Esophagus squamous epithelium (tissue), 5 donors: ENCODE measurements around the gene STK17B. TPM values are rescaled to one million over a fixed set of nuclear protein-coding genes. Genes with fewer than 3 reads are reported as not detected.

Experiments used
- DNase-seq: peaks from one replicate; lab custom pipeline; 2025; lab: John Stamatoyannopoulos, UW
- H3K27ac ChIP-seq, 4 donors: fragments of 200-600 bp; sonication (generic); one replicate each; pipeline ENCODE4 v1.5.1; 2016 to 2019; ENCODE audit warnings: mild to moderate bottlenecking in 1 of 4
- H3K27me3 ChIP-seq, 4 donors: fragments of 200-600 bp; sonication (generic); 1 replicate in 3 of 4; 2 replicates in 1 of 4; pipeline versions ENCODE4 v1.5.1 to v1.6.0; 2017 to 2021; ENCODE audit warnings: antibody characterized with exemption in 1 of 4
- H3K36me3 ChIP-seq, 3 donors: fragments of 200-600 bp; sonication (generic); one replicate each; pipeline ENCODE4 v1.5.1; 2016 to 2019
- H3K4me1 ChIP-seq, 3 donors: fragments of 200-600 bp; sonication (generic); one replicate each; pipeline ENCODE4 v1.5.1; 2017 to 2019
- H3K4me3 ChIP-seq, 4 donors: fragments of 200-600 bp; sonication (generic); 1 replicate in 3 of 4; 2 replicates in 1 of 4; pipeline ENCODE4 v1.5.1; 2016 to 2019; ENCODE audit warnings: mild to moderate bottlenecking in 2 of 4, moderate library complexity in 1 of 4
- H3K9me3 ChIP-seq, 3 donors: fragments of 200-600 bp; sonication (generic); one replicate each; pipeline ENCODE4 v1.5.1; 2016 to 2019
- POLR2A ChIP-seq, 4 donors: fragments of 450-650 bp; IDR thresholded peaks; one replicate each; pipeline ENCODE4 v1.6.1; 2017; ENCODE audit warnings: antibody characterized with exemption in 4 of 4, mild to moderate bottlenecking in 4 of 4, moderate library complexity in 3 of 4
- WGBS, 2 donors: methylation state at CpG; one replicate each; pipeline ENCODE4 v1.1.5; 2018; 5-methylcytosine and 5-hydroxymethylcytosine counted together
- intact Hi-C: fragments of 100-400 bp; cut with DNase I; formaldehyde crosslinking; loops from one replicate; pipeline ENCODE4 v1.15.0; 2022
- total RNA-seq, 4 donors: library from RNA; depleted of rRNA; stranded (reverse); fragments of >200 nt; gene quantifications; one replicate each; pipeline ENCODE4 v1.1.0, GENCODE V29; 2016
- TF ChIP-seq, protein P1 (sequence below), 6 experiments: fragments of 450-650 bp in 4 of 6; fragments of 200-600 bp in 2 of 6; sonication (generic) in 2 of 6; IDR thresholded peaks; one replicate each; pipeline ENCODE4 v1.5.1; 2016 to 2019; ENCODE audit warnings: antibody characterized with exemption in 6 of 6, mild to moderate bottlenecking in 4 of 6, moderate library complexity in 4 of 6
- donor health status: DM: yes; HTN: yes; CAD: no.

Gene STK17B
- total RNA-seq, 4 donors from 2014 or later: 7.9 to 32.2 (median 18.2) TPM

DNA sequence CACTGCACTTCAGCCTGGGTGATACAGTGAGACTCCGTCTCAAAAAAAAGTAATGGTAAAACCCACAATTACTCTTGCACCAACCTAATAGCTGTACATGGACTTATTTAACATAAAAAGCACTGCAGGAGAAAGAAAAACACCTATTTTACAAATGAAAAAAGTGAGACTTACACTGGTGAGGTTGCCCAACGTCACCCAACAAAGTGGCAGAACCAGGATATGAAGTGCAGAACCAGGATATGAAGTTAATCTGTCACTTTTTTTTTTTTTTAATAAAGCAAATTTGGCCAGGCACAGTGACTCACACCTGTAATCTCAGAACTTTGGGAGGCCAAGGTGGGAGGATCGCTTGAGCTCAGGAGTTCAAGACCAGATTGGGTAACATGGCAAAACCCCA lies 13.5 kb upstream of the STK17B start:
- WGBS, 2 donors: 82 to 84% methylated on average over 3 of the region's 3 CpGs
- no peak for TF ChIP-seq POLR2A (IDR thresholded peaks at IDR 0.05)
- TF ChIP-seq, protein P1, sequence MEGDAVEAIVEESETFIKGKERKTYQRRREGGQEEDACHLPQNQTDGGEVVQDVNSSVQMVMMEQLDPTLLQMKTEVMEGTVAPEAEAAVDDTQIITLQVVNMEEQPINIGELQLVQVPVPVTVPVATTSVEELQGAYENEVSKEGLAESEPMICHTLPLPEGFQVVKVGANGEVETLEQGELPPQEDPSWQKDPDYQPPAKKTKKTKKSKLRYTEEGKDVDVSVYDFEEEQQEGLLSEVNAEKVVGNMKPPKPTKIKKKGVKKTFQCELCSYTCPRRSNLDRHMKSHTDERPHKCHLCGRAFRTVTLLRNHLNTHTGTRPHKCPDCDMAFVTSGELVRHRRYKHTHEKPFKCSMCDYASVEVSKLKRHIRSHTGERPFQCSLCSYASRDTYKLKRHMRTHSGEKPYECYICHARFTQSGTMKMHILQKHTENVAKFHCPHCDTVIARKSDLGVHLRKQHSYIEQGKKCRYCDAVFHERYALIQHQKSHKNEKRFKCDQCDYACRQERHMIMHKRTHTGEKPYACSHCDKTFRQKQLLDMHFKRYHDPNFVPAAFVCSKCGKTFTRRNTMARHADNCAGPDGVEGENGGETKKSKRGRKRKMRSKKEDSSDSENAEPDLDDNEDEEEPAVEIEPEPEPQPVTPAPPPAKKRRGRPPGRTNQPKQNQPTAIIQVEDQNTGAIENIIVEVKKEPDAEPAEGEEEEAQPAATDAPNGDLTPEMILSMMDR (IDR thresholded peaks at IDR 0.05): no peak

DNA sequence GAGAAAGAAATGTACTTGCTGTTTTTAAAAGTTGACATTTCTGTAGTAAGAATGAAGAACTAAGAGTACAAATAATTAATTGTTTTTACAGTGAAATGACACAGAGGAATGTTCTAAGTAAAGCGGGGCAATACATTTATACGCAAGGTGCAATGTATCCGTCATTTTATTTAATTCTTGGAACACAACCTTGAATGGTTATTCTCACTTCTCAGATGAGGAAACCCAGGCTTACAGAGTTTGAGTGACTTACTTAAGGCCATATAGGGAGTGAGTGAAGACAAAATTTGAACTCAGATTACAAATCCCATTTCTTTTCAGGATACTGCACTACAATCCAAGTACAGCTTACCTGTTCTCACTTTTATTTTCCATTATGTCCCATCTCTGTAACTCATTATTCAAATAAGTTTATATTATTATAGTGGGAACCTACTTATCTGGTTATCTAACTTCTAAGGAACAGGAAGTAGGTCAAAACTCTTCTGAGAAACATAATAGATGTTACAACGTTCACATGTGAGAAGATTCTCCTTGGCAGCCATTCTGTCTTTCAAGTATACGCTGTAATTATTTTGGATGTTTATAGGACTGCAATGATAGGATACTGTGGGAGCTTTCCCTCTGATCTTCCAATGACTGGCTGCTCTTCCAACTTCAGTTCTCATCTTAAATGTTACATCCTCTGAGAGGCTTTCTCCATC lies 12.3 kb upstream of the STK17B start:
- H3K27me3 ChIP-seq: no peaks in the 10 kb centered on the region
- peak overlapping the region; percentile 6 to 52 (median 30) for H3K27ac ChIP-seq
- intact Hi-C loops: no loop called here
- no peaks in the 10 kb centered on the region for H3K36me3 ChIP-seq
- no peak for DNase-seq
- 66 to 75% methylated on average over 5 of the region's 5 CpGs for WGBS, 2 donors
- no peaks in the 10 kb centered on the region for H3K9me3 ChIP-seq
- H3K4me3 ChIP-seq: no peak overlapping the region
- TF ChIP-seq, protein P1 (IDR thresholded peaks at IDR 0.05): no peak
- no peak for TF ChIP-seq POLR2A (IDR thresholded peaks at IDR 0.05)
- peaks cover 0 to 7% (median 0%) of the 10 kb centered on the region in 3 donors for H3K4me1 ChIP-seq

More for the DNA sequence above, 13.5 kb upstream of the STK17B start:
- H3K36me3 ChIP-seq: no peaks in the 10 kb centered on the region
- H3K9me3 ChIP-seq: no peaks in the 10 kb centered on the region
- no peak overlapping the region for H3K4me3 ChIP-seq
- H3K27ac ChIP-seq: peak overlapping the region in 2 of 4 donors; percentile 34 to 49
- intact Hi-C loops: no loop called here
- no peaks in the 10 kb centered on the region for H3K27me3 ChIP-seq
- DNase-seq: no peak
- H3K4me1 ChIP-seq: peaks cover 0 to 7% (median 0%) of the 10 kb centered on the region in 3 donors

DNA sequence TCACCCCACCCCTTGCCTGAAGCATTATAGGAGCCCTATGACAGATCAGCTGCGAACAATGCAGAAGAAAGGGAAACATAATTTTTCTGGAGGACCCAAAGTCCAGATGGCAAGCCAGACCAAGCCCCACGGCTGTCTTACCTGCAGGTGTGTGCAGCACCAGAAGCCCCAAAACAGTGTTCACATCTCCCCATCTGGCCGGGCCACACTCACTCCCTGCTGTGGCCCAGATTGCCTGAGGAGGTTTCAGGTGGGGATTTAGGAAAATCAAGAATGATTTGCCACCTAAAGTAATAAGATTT lies 11.7 kb upstream of the STK17B start:
- H3K4me3 ChIP-seq: no peak overlapping the region
- WGBS, 2 donors: 44 to 56% methylated on average over 2 to 3 of the region's 3 CpGs
- DNase-seq: no peak
- intact Hi-C loops: no loop called here
- H3K27ac ChIP-seq: peak overlapping the region; percentile 6 to 52 (median 30)
- TF ChIP-seq, protein P1 (IDR thresholded peaks at IDR 0.05): no peak
- no peak for TF ChIP-seq POLR2A (IDR thresholded peaks at IDR 0.05)
- peaks cover 0 to 7% (median 0%) of the 10 kb centered on the region in 3 donors for H3K4me1 ChIP-seq
- H3K36me3 ChIP-seq: no peaks in the 10 kb centered on the region
- no peaks in the 10 kb centered on the region for H3K27me3 ChIP-seq
- H3K9me3 ChIP-seq: no peaks in the 10 kb centered on the region

DNA sequence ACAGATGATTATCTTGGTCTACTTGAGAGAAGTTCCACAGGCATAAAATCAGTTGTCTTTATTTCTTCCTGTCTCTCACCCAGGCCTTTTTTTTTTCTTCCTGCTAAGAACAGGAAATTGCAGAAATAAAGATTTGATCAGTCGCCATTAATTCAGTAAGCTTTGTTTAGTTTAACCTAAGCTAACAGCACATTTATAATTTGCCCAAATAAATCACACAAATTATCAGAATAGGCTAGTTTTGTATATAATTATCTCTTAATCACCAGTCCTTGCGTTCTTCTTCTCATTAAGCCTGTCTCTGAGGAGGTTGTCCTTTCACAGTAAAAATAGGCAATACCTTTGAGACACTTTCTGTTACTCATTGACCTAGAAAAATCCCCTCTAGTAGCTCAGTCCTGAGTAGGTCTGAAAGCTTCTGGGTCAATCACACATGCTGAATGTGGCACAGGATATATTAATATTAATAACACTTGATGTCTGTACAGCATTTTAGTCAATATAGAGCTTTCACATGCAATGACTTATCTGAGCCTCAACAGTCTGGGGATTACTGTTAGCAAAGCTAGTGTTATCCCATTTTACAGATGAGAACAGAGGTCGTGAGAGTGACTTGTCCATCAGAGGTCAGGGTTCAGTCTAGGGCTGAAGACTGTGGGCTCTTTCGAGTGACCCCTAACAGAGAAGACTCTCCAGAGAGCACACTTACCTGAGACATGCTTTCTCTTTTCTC lies 11.2 kb upstream of the STK17B start:
- Histone ChIP-seq H3K4me3 (no peak overlapping the region), H3K27me3 (no peaks in the 10 kb centered on the region), H3K36me3 (no peaks in the 10 kb centered on the region), H3K27ac (peak overlapping the region in 3 of 4 donors; percentile 11 to 52 (median 49)), H3K9me3 (no peaks in the 10 kb centered on the region), H3K4me1 (peaks cover 0 to 7% (median 0%) of the 10 kb centered on the region in 3 donors)
- no peak for DNase-seq
- intact Hi-C loops: no loop called here
- 56 to 70% methylated on average over 3 to 4 of the region's 4 CpGs for WGBS, 2 donors
- TF ChIP-seq, protein P1 (IDR thresholded peaks at IDR 0.05): no peak
- no peak for TF ChIP-seq POLR2A (IDR thresholded peaks at IDR 0.05)

DNA sequence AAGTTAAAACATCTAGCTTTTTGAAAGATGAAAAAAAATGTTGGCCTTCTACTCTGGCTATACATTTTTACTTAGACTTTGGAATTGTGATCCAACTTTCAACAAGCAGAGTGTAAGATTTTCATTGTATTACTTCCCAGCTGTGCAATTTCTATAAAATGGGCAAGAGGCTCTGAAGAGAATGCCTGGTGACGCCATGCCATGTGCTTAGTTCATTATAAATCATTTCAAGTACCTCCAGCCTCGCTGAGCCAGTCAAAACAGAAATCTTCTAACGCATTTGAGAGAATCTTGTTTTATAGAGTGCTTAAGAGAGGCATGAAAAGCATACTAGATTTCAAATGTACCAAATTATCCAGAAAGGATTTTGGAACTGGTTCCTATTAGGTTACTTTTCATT lies 10.1 kb upstream of the STK17B start:
- Histone ChIP-seq H3K27me3 (no peaks in the 10 kb centered on the region), H3K4me3 (no peak overlapping the region), H3K36me3 (no peaks in the 10 kb centered on the region), H3K9me3 (no peaks in the 10 kb centered on the region), H3K4me1 (peaks cover 0 to 7% (median 0%) of the 10 kb centered on the region in 3 donors), H3K27ac (no peak overlapping the region)
- no peak for DNase-seq
- WGBS, 2 donors: 78 to 89% methylated on average over 3 of the region's 3 CpGs
- TF ChIP-seq, protein P1 (IDR thresholded peaks at IDR 0.05): no peak
- no peak for TF ChIP-seq POLR2A (IDR thresholded peaks at IDR 0.05)
- intact Hi-C loops: no loop called here
